ENCODE data around the gene APMAP. TPM values are rescaled to one million over a fixed set of nuclear protein-coding genes. Genes with fewer than 3 reads are reported as not detected.

The APMAP gene
- total RNA-seq, 2 experiments from 2014 or later = 9.5 to 11.3 TPM

GRCh38 chr20:24954566-24954965, 38.0 kb downstream of the APMAP start:
- intact Hi-C loops (cut with DNase I, micrococcal nuclease) = no loop called here

DNA sequence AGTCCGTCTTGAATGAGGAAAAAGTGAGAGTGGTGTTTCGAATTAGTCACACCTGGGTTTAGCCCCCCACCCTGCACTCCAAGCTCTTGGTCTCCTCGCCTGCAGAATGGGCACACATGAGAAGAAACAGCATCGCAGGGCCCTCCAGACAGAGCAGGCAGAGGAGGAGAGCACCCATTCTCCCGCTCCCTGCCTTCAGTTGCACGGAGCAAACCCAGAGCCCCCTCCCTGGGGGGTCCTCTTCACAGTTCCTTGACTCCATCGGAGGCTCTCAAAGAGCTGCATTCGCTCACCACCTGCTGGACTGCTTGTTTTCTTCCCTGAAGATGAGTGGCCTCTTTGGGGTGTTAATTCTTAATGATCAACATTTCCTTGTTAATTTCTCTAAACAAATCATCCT, 38.4 kb downstream of the APMAP start:
- no peak for DNase-seq

More at GRCh38 chr20:24954566-24954965, 38.0 kb downstream of the APMAP start:
- Histone ChIP-seq H3K36me3 (ENCODE audit: insufficient read depth, low read length) (peaks cover 33% of the 10 kb centered on the region), H3K27me3 (ENCODE audit: control insufficient read depth in 1 of 2, insufficient read depth in 2 of 2, low read length in 2 of 2) (no peaks in the 10 kb centered on the region), H3K4me1 (ENCODE audit: insufficient read depth, low read length) (peaks cover 67% of the 10 kb centered on the region), H3K9me3 (ENCODE audit: control insufficient read depth in 1 of 2, insufficient read depth in 1 of 2, low read length in 2 of 2) (no peaks in the 10 kb centered on the region), H3K27ac (ENCODE audit: low read depth in 1 of 2, low read length in 2 of 2) (peak overlapping the region in 1 of 2 donors; percentile 31), H3K4me3 (ENCODE audit: low read length) (no peak overlapping the region)
- no peak for ATAC-seq (ENCODE audit: poor library complexity)
- Mint-ChIP-seq H3K36me3 (ENCODE audit: low read depth) (peaks cover 19% of the 10 kb centered on the region), H3K4me3 (no peak overlapping the region), H3K4me1 (ENCODE audit: low read depth) (peaks cover 16% of the 10 kb centered on the region), H3K27ac (peak overlapping the region; percentile 80), H3K9me3 (no peaks in the 10 kb centered on the region), H3K27me3 (no peaks in the 10 kb centered on the region)
- TF ChIP-seq CTCF (IDR thresholded peaks at IDR 0.05) = no peak
- CTCF ChIA-PET = no interaction called here
- DNase-seq = no peak
- POLR2A ChIA-PET = interaction anchor here (1.0 kb wide), 1 partner anchor 23 kb away, joined by 4 read pairs; no protein-coding TSS in a partner anchor

DNA sequence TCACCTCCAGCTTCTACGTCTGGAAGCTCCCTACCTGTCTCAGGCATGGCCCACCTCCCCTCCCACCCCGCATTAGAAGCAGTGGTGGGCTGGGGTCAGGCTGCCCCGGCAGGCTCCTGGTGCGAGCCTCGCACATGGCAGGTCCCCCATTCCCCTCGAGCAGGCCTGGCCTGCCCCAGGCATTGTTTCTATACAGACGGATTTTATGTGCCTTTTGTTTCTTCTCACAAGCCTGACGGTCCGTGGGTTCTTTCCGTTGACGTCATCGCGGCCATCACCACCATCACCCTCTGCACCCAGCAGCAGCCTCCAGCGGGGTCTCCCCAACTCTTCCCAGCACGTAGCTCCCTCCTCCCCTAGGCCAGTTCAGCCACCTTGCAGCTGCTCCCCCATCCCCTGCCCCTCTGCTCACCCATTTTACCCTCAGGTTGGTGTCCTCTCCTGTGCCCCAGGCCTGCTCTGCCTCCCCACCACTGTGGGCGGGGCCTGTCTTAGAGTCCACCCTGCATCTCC, 38.9 kb downstream of the APMAP start:
- no peak for TF ChIP-seq CTCF (IDR thresholded peaks at IDR 0.05)
- no peaks in the 10 kb centered on the region for H3K9me3 ChIP-seq (ENCODE audit: control insufficient read depth in 1 of 2, insufficient read depth in 1 of 2, low read length in 2 of 2)
- Mint-ChIP-seq H3K27ac (peak overlapping the region; percentile 42), H3K36me3 (ENCODE audit: low read depth) (peaks cover 12% of the 10 kb centered on the region), H3K4me3 (no peak overlapping the region), H3K9me3 (no peaks in the 10 kb centered on the region), H3K4me1 (ENCODE audit: low read depth) (peaks cover 24% of the 10 kb centered on the region), H3K27me3 (no peaks in the 10 kb centered on the region)
- H3K4me3 ChIP-seq (ENCODE audit: low read length) = no peak overlapping the region
- CTCF ChIA-PET = no interaction called here
- H3K27me3 ChIP-seq (ENCODE audit: control insufficient read depth in 1 of 2, insufficient read depth in 2 of 2, low read length in 2 of 2) = no peaks in the 10 kb centered on the region
- DNase-seq (peak in 3 of 14 experiments; percentile 38 to 63 (median 57)), ATAC-seq (ENCODE audit: poor library complexity) (no peak)
- peaks cover 71% of the 10 kb centered on the region for H3K4me1 ChIP-seq (ENCODE audit: insufficient read depth, low read length)
- intact Hi-C loops (cut with DNase I, micrococcal nuclease) = no loop called here
- H3K36me3 ChIP-seq (ENCODE audit: insufficient read depth, low read length) = peaks cover 25% of the 10 kb centered on the region
- no peak overlapping the region for H3K27ac ChIP-seq (ENCODE audit: low read depth in 1 of 2, low read length in 2 of 2)
- POLR2A ChIA-PET = interaction anchor here (0.8 kb wide), 1 partner anchor 453 kb away, joined by 3 read pairs; no protein-coding TSS in a partner anchor

More for the DNA sequence above, 38.4 kb downstream of the APMAP start:
- Histone ChIP-seq H3K4me1 (ENCODE audit: insufficient read depth, low read length) (peaks cover 67% of the 10 kb centered on the region), H3K36me3 (ENCODE audit: insufficient read depth, low read length) (peaks cover 30% of the 10 kb centered on the region), H3K27me3 (ENCODE audit: control insufficient read depth in 1 of 2, insufficient read depth in 2 of 2, low read length in 2 of 2) (no peaks in the 10 kb centered on the region), H3K9me3 (ENCODE audit: control insufficient read depth in 1 of 2, insufficient read depth in 1 of 2, low read length in 2 of 2) (no peaks in the 10 kb centered on the region), H3K4me3 (ENCODE audit: low read length) (no peak overlapping the region), H3K27ac (ENCODE audit: low read depth in 1 of 2, low read length in 2 of 2) (no peak overlapping the region)
- no peak overlapping the region for H3K4me3 Mint-ChIP-seq
- H3K27ac Mint-ChIP-seq = peak overlapping the region; percentile 42
- intact Hi-C loops (cut with DNase I, micrococcal nuclease) = no loop called here
- ChIA-PET CTCF (no interaction called here), POLR2A (no interaction called here)
- H3K27me3 Mint-ChIP-seq = no peaks in the 10 kb centered on the region
- no peaks in the 10 kb centered on the region for H3K9me3 Mint-ChIP-seq
- no peak for ATAC-seq (ENCODE audit: poor library complexity)
- no peak for TF ChIP-seq CTCF (IDR thresholded peaks at IDR 0.05)
- H3K4me1 Mint-ChIP-seq (ENCODE audit: low read depth) = peaks cover 20% of the 10 kb centered on the region
- H3K36me3 Mint-ChIP-seq (ENCODE audit: low read depth) = peaks cover 15% of the 10 kb centered on the region
